DND-41 (cell line): Measurements from ENCODE around the gene MAST4.
"Not testable (repeated sequence)": the region's sequence is repeated elsewhere in the genome, so short reads cannot be mapped to it uniquely, and the experiment has no call there.

Experiments
- CTCF ChIP-seq: IDR thresholded peaks from 2 replicates; pipeline ENCODE4 v1.5.1; 2012; ENCODE audit warnings: borderline replicate concordance, low read length, moderate library complexity, mild to moderate bottlenecking; ENCODE audit not compliant: poor library complexity, severe bottlenecking; ENCODE audit errors: extremely low read depth
- EZH2 ChIP-seq: IDR thresholded peaks from 3 replicates; pipeline ENCODE4 v1.6.1; 2012; ENCODE audit warnings: borderline replicate concordance, low read depth, mild to moderate bottlenecking, moderate library complexity, low read length, inconsistent platforms; ENCODE audit not compliant: severe bottlenecking

GRCh38 chr5:66752668-66753067 lies 156.5 kb downstream of the MAST4 start:
- not testable (repeated sequence) for TF ChIP-seq EZH2, CTCF
